GM19023 (cell line): Measurements from ENCODE around the gene INPP4B.
"Not testable (repeated sequence)": the region's sequence is repeated elsewhere in the genome, so short reads cannot be mapped to it uniquely, and the experiment has no call there.

Source experiments
- ATAC-seq: cut with Tn5 transposase; IDR thresholded peaks from one replicate; pipeline ENCODE4 v1.9.1; 2021; ENCODE audit warnings: mild to moderate bottlenecking, moderate library complexity; ENCODE audit not compliant: unreplicated experiment

INPP4B gene

GRCh38 chr4:142419712-142420111 lies 426.4 kb downstream of the INPP4B start:
- ATAC-seq, result no peak

GRCh38 chr4:142418697-142419096 lies 427.4 kb downstream of the INPP4B start:
- ATAC-seq, result no peak

DNA sequence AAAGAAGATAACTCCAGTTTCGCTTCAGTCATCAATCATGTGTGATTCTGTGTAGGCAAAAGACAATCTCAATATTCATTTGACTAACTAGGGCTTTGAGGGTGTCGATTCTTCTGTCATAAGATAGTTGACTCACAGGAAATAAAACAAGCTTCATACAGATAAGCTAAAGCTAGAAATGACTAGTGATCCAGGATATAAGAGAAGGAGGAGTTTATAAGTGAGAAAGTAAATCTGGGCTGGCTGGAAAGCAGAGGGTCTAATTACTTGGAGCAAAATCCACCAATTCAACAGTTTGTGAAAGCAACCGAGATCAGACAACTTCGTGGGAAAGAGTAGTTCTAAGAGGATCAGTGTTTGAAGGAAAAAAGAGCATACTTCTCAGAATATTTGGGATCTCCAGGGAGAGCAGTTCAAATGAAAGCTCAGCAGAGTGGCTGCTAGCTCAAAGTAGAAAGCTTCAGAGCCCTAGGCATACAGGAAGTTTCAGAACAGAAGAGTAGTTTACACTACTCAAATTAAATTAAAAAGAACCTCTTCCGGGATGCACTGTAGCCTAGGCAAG lies 429.3 kb downstream of the INPP4B start:
- no peak for ATAC-seq

DNA sequence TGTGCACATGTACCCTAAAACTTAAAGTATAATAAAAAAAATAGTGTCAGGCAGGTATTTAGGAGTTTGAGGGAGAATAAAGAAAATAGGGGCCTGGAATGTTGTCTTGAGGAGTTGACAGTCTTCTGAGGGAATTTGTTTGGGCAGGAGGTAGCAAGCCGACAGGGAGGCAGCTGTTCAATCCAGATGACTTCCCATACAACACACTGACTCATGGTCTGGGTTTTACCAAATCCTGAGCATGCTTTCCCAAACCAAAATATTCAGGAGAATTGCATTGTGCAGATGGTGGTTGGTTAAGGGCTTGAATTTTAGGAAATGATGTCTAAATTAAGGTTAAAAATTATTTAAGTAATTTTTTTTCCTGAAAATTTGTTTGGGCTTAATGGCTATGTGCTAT lies 430.0 kb downstream of the INPP4B start:
- ATAC-seq, result no peak

DNA sequence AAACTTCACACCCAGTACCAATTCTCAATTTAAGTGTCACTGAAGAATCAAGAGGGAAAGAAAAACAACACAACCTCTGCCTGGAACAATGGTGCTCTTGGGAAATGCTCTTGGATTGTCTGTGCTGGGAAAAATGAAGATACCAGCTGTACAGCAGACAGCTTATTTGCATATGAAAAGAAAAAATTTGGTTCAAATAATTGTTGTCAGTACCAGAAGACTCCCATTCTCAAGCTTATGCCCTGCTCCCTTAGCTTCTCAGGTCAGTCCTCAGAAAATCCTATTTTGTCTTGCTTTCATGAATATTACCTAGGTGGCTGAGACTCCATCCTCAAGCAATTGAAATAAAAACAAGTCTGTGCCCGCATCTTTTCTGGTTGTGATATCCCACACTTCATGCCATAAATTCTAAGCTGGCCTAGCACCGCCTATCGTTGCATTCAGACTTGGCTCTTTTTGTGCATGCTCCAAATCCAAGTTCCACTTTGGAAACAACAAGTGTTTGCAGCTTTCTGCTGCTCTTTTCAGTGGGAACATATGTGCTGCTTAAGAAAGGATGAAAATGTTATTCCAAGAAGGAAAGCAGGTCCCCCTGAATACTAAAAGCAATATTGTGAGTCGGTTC lies 431.6 kb downstream of the INPP4B start:
- ATAC-seq, result no peak

DNA sequence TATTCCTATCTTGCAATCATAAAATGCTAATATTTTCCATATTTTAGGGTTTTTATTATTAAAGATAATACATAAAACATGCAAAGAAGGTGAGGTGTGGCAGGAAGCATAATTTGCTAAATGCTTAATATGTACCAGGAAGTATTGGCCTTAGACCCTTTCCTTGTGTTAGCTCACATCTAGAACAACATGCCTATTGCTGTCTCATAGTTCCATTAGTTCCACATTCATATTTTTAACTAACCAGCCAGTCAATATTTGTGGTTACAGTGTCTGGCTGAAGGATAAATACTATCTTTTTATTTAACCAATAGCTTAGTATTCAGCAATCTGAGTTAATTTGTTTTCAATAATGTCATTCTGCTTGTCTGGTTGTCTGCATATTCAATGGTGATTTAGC lies 432.6 kb downstream of the INPP4B start:
- no peak for ATAC-seq

- ATAC-seq, result no peak
Observed at GRCh38 chr4:142411993-142412392, 434.1 kb downstream of the INPP4B start.

DNA sequence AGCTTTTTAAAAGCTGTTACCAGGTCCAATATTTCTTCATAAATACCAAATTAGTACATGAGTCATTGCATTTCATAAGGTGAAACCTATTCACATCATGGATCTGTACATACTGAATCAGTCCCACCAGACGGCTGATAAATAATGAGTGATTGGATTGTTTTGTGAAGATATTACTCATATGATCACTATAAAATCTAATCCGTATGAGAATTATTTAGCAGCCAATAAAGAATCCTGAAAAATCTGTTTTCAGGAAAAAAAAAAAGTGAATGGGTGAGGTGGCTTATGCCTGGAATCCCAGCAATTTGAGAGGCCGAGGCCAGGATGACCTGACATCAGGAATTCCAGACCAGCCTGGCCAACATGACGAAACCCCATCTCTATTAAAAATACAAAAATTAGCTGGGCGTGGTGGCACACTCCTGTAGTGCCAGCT lies 438.1 kb downstream of the INPP4B start:
- ATAC-seq, result no peak

DNA sequence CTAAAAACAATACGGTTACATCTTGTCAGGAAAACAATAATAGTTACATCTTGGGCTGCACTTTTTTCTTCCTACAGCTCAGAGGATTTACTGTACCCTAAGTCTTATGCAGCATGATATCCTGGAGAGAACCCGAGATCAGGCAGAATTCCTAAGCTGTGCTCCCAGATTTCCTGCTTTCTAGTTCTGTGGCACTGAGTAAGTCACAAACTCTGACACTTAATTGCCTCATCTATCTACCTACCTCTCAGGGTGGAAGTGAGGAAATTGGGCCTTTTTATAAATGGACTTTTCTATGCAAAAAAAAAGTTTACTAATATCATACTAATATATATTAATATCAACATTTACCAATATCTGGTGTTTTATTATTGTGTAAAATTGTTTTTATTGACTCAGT lies 438.5 kb downstream of the INPP4B start:
- no peak for ATAC-seq

DNA sequence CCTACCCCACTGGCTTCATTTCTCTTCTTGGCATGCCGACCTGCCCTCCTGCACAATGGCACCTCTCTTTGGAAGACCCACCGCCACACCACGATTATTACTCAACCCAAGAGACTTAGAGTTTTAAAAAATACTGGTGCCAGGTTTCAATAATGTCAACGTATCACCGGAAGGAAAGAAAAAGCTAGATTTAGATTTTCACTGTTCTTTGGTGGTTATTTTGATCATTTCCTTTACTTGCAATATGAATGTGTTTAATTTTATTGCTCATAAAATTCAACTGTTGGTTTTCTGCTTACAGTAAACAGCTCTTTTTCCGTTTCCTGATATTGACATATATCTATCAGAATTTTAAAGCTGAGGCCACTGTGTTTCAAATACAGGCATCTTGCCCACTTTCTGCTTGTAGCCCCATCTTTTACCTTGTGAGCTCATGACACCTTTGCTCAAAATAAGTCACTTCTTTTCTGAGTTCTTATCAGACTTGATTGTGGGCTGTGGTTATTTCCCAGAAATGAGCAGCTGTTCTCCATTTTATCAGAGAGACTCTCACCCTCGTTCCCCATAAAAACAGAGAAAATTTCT lies 439.1 kb downstream of the INPP4B start:
- ATAC-seq, result no peak

DNA sequence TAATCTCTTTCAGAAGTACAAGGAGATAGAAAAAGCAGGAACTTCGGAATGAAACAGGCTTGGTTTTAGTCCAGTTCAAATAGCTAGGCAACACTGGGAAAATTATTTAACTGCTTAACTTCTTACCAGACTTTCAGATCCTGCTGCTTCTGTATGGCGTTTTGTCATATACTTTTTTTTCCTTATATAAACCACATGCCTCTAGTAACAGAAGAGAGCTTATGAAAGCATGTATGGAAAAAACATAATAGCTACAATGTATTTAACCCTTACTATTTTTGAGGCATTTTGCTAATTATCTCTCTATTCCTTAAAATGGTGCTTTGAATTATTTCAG lies 439.6 kb downstream of the INPP4B start:
- no peak for ATAC-seq

- ATAC-seq, result peak; percentile 42
Observed at GRCh38 chr4:142405695-142406498, 440.2 kb downstream of the INPP4B start.

DNA sequence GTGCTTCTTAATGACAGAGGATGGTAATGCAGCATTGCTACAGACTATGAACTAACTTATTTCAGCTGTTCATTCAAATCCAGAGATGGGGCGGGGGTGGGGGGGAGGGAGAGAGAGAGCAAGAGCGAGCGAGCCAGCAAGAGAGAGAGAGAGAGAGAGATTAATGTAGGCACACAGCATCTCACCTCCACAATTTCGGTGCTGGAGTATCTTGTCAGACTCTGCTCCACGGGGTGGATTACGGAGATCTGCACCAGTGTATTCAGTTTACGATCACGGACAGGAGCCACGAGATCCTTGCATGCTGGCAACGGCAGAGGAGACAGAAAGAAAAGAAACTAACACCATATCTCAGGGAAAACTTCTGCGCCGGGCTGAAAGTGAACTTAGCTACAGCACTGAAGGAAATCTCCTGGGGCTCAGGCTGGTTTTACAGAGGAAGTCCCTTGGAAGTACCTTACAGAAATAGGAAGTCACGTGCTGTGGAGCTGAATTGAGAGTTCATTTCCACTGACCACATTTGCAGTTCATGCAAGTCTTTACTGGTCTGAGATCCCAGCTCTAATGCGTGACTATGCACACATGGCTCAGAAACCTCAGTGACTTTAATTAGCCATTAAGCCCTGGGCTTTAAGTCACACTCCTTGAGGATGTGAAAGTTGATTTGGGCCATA lies 440.9 kb downstream of the INPP4B start:
- peak; percentile 65 for ATAC-seq

- ATAC-seq, result no peak
Observed at GRCh38 chr4:142404191-142404611, 441.9 kb downstream of the INPP4B start.

GRCh38 chr4:142402900-142403299 lies 443.2 kb downstream of the INPP4B start:
- ATAC-seq, result no peak

DNA sequence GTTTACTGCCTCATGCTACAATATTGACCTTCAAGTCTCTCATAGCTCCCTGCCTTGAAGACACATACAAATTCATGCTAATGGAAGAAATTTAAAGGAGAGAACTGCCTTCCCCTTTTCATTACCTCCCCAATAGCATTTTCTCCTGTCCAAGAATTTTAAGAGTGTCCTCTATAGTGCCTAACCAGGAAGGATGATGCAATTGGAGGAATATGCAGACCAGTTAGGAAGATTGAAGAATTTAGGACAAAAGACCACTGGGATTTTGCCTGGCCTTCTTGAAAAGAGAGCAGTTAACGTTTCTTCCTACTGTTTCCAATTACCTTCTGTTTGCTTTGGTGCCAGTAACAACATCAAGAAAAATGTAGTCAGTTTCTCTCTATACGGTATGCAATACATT lies 443.9 kb downstream of the INPP4B start:
- ATAC-seq, result no peak

DNA sequence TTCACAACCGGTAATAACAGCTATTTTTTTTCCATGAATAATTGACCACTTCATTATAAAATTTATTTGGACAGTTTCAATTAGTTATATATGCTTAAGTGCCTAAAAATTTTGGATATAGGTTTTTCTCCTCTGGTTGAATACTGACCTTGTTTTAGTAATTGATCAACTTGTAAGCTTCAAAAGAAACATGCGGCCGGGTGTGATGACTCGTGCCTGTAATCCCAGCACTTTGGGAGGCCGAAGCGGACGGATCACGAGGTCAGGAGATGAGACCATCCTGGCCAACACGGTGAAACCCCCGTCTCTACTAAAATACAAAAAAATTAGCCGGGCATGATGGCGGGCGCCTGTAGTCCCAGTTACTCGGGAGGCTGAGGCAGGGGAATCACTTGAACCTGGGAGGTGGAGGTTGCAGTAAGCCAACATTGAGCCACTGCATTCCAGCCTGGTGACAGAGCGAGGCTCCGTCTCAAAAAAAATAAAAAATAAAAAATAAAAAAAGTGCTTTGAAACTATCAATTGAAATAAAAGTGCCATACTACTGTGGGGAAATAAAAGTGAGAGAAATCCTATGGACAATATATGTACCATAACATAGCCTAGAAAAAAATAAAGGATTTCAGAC lies 448.6 kb downstream of the INPP4B start:
- ATAC-seq, result not testable (repeated sequence)

DNA sequence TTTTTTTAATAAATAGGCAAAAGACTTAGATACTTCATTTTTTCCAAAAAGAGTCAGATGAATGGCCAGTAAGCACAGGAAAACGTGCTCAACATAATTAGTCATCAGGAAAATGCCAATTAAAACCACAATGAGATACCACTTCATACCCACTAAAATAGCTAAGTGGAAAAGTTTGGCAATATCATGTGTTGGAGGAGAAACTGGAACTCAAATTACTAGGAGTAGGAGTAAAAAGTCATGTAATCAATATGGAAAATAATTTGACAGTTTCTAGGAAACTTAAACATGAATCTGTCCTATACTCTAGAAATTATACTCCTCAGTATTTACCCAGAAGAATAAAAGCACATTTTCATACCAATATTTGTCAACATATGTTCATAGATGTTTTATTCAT lies 449.8 kb downstream of the INPP4B start:
- ATAC-seq, result no peak

GRCh38 chr4:142393127-142393526 lies 453.0 kb downstream of the INPP4B start:
- no peak for ATAC-seq

DNA sequence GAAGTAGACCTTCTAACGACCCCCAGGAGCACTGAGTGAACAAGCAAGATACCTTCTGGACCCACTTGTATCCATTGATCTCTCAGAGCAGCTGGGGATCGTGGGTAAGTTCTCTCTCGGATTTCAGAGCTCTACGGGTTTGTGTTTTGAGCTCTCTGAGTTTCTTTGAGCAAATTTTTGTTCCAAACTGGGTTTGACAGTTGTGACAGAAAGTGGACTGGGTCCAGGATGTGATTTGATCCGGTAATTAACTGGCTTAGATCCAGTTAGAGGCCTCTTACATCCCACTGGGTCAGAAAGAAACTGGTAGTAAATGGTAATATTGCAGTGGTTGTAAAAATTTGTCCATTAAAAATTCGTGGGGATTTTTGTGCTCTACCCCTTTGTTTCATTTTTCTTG lies 459.2 kb downstream of the INPP4B start:
- ATAC-seq, result no peak

GRCh38 chr4:142386449-142386848 lies 459.7 kb downstream of the INPP4B start:
- ATAC-seq, result no peak
